Neural progenitor cell (in vitro differentiated cells): ENCODE measurements around the gene FBXW2.

Experiments
- EZH2phosphoT487 ChIP-seq: fragments of 200-600 bp; sonication (generic); IDR thresholded peaks from 2 replicates; pipeline ENCODE4 v1.6.1; 2017; ENCODE audit warnings: antibody characterized with exemption
- TF ChIP-seq, protein P1 (sequence below): fragments of 200-600 bp; sonication (generic); IDR thresholded peaks from 2 replicates; pipeline ENCODE4 v1.5.1; 2017; ENCODE audit warnings: antibody characterized with exemption, mild to moderate bottlenecking

DNA sequence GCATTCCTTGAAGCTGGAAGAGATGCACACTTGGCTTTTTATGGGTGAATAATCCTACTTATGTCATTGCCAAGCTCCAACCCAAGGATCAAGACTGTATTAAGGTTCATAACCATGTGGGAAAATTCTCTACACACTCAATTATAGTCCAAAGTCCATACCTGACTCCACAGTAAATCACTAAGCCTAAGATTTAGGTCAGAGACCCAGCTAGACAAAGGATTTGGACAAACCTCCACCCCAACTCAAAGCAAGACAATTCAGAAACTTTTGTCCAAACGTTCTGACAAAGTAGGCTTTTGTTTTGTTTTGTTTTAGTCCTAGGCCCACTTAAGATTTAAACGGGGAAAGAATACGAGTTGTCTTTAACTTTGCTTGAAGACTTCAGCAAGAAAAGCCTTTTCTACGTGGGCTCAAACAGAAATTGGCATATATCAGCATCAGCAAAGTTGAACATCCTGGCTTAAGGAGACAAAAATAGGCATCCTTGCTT is 80.6 kb downstream of the FBXW2 start:
- TF ChIP-seq, protein P1, sequence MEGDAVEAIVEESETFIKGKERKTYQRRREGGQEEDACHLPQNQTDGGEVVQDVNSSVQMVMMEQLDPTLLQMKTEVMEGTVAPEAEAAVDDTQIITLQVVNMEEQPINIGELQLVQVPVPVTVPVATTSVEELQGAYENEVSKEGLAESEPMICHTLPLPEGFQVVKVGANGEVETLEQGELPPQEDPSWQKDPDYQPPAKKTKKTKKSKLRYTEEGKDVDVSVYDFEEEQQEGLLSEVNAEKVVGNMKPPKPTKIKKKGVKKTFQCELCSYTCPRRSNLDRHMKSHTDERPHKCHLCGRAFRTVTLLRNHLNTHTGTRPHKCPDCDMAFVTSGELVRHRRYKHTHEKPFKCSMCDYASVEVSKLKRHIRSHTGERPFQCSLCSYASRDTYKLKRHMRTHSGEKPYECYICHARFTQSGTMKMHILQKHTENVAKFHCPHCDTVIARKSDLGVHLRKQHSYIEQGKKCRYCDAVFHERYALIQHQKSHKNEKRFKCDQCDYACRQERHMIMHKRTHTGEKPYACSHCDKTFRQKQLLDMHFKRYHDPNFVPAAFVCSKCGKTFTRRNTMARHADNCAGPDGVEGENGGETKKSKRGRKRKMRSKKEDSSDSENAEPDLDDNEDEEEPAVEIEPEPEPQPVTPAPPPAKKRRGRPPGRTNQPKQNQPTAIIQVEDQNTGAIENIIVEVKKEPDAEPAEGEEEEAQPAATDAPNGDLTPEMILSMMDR = no peak
- TF ChIP-seq EZH2phosphoT487 = no peak
